ENCODE data around the gene CFAP73. TPM values are rescaled to one million over a fixed set of nuclear protein-coding genes. Genes with fewer than 3 reads are reported as not detected.

The CFAP73 gene
- total and polyA plus RNA-seq, 10 of the 15 experiments (the other 5 are each of a cell fraction or from before 2014, with no cell fraction given): 0.18 TPM; not detected in 9

- no peak for TF ChIP-seq USF1 (IDR thresholded peaks at IDR 0.05; ENCODE audit: borderline replicate concordance, extremely low read length, insufficient read depth, low read depth, low read length)
These were observed 2.5 kb upstream of the CFAP73 start (continued) for GRCh38 chr12:113146999-113147398.

- POLR2A ChIA-PET: interaction anchor here (0.5 kb wide), 1 partner anchor 78 kb away, joined by 3 read pairs; no protein-coding TSS in a partner anchor
- FAIRE-seq: no peak
- TF ChIP-seq TCF12 (IDR thresholded peaks at IDR 0.05; ENCODE audit: low read depth, low read length) (no peak), ZNF274 (IDR thresholded peaks at IDR 0.05; ENCODE audit: insufficient read depth, insufficient read length) (no peak), BHLHE40 (IDR thresholded peaks at IDR 0.05; ENCODE audit: borderline replicate concordance in 1 of 2, low read depth in 2 of 2, low read length in 1 of 2) (no peak), TARDBP (IDR thresholded peaks at IDR 0.05; ENCODE audit: borderline replicate concordance) (no peak), POLR2A (IDR thresholded peaks at IDR 0.05; ENCODE audit: low read depth, low read length) (no peak)
- TF ChIP-seq, protein P1, sequence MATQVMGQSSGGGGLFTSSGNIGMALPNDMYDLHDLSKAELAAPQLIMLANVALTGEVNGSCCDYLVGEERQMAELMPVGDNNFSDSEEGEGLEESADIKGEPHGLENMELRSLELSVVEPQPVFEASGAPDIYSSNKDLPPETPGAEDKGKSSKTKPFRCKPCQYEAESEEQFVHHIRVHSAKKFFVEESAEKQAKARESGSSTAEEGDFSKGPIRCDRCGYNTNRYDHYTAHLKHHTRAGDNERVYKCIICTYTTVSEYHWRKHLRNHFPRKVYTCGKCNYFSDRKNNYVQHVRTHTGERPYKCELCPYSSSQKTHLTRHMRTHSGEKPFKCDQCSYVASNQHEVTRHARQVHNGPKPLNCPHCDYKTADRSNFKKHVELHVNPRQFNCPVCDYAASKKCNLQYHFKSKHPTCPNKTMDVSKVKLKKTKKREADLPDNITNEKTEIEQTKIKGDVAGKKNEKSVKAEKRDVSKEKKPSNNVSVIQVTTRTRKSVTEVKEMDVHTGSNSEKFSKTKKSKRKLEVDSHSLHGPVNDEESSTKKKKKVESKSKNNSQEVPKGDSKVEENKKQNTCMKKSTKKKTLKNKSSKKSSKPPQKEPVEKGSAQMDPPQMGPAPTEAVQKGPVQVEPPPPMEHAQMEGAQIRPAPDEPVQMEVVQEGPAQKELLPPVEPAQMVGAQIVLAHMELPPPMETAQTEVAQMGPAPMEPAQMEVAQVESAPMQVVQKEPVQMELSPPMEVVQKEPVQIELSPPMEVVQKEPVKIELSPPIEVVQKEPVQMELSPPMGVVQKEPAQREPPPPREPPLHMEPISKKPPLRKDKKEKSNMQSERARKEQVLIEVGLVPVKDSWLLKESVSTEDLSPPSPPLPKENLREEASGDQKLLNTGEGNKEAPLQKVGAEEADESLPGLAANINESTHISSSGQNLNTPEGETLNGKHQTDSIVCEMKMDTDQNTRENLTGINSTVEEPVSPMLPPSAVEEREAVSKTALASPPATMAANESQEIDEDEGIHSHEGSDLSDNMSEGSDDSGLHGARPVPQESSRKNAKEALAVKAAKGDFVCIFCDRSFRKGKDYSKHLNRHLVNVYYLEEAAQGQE (IDR thresholded peaks at IDR 0.05; ENCODE audit: low read depth, low read length): no peak
- TF ChIP-seq, protein P2, sequence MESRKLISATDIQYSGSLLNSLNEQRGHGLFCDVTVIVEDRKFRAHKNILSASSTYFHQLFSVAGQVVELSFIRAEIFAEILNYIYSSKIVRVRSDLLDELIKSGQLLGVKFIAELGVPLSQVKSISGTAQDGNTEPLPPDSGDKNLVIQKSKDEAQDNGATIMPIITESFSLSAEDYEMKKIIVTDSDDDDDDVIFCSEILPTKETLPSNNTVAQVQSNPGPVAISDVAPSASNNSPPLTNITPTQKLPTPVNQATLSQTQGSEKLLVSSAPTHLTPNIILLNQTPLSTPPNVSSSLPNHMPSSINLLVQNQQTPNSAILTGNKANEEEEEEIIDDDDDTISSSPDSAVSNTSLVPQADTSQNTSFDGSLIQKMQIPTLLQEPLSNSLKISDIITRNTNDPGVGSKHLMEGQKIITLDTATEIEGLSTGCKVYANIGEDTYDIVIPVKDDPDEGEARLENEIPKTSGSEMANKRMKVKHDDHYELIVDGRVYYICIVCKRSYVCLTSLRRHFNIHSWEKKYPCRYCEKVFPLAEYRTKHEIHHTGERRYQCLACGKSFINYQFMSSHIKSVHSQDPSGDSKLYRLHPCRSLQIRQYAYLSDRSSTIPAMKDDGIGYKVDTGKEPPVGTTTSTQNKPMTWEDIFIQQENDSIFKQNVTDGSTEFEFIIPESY (IDR thresholded peaks at IDR 0.05): no peak
- TF ChIP-seq, protein P3, sequence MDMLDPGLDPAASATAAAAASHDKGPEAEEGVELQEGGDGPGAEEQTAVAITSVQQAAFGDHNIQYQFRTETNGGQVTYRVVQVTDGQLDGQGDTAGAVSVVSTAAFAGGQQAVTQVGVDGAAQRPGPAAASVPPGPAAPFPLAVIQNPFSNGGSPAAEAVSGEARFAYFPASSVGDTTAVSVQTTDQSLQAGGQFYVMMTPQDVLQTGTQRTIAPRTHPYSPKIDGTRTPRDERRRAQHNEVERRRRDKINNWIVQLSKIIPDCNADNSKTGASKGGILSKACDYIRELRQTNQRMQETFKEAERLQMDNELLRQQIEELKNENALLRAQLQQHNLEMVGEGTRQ (IDR thresholded peaks at IDR 0.05; ENCODE audit: borderline replicate concordance, low read depth, low read length): no peak
- TF ChIP-seq, protein P4, sequence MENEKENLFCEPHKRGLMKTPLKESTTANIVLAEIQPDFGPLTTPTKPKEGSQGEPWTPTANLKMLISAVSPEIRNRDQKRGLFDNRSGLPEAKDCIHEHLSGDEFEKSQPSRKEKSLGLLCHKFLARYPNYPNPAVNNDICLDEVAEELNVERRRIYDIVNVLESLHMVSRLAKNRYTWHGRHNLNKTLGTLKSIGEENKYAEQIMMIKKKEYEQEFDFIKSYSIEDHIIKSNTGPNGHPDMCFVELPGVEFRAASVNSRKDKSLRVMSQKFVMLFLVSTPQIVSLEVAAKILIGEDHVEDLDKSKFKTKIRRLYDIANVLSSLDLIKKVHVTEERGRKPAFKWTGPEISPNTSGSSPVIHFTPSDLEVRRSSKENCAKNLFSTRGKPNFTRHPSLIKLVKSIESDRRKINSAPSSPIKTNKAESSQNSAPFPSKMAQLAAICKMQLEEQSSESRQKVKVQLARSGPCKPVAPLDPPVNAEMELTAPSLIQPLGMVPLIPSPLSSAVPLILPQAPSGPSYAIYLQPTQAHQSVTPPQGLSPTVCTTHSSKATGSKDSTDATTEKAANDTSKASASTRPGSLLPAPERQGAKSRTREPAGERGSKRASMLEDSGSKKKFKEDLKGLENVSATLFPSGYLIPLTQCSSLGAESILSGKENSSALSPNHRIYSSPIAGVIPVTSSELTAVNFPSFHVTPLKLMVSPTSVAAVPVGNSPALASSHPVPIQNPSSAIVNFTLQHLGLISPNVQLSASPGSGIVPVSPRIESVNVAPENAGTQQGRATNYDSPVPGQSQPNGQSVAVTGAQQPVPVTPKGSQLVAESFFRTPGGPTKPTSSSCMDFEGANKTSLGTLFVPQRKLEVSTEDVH (IDR thresholded peaks at IDR 0.05; ENCODE audit: low read depth, partially characterized antibody): no peak
These were observed 2.1 kb downstream of the CFAP73 start for GRCh38 chr12:113151655-113152054.

More at GRCh38 chr12:113151655-113152054, 2.1 kb downstream of the CFAP73 start:
- ATAC-seq (no peak), DNase-seq (ENCODE audit: low read depth, low spot score) (no peak)
- ChIA-PET RAD21 (ENCODE audit: unreplicated experiment) (interaction anchor here (0.7 to 3.2 kb wide), 2 partner anchors 22 to 104 kb away, joined by 3 to 29 read pairs; no protein-coding TSS in a partner anchor), SMC1A (ENCODE audit: uncharacterized antibody, unreplicated experiment) (interaction anchor here (1.1 to 6.1 kb wide), 2 partner anchors 14 to 21 kb away, joined by 3 to 37 read pairs; no protein-coding TSS in a partner anchor), CTCF (interaction anchor here (0.5 to 5.2 kb wide), 5 partner anchors 14 to 158 kb away, joined by 4 to 33 read pairs (median 12); no protein-coding TSS in a partner anchor)
- Histone ChIP-seq H3K4me1 (ENCODE audit: control insufficient read depth, insufficient read depth, low read length) (peaks cover 15% of the 10 kb centered on the region), H3K4me2 (ENCODE audit: control insufficient read depth, insufficient read depth) (no peak overlapping the region), H3K79me2 (ENCODE audit: control insufficient read depth, insufficient read depth, low read length) (no peaks in the 10 kb centered on the region), H4K20me1 (ENCODE audit: control insufficient read depth, insufficient read depth) (no peaks in the 10 kb centered on the region), H3K4me3 (no peak overlapping the region), H3K9ac (ENCODE audit: control insufficient read depth, insufficient read depth, low read length) (no peak overlapping the region), H3K9me3 (replicated peaks; ENCODE audit: control insufficient read depth, insufficient read depth, low read length) (no peaks in the 10 kb centered on the region), H3K27ac (ENCODE audit: control insufficient read depth, insufficient read depth) (no peak overlapping the region), H3K27me3 (replicated peaks in 1 of 2; ENCODE audit: control insufficient read depth in 2 of 2, insufficient read depth in 2 of 2, low read length in 1 of 2) (peaks cover 7 to 8% of the 10 kb centered on the region in 2 experiments; a peak in 2 of 4 replicates), H2AFZ (ENCODE audit: control insufficient read depth, low read depth, low read length) (no peak overlapping the region), H3K36me3 (ENCODE audit: control insufficient read depth in 2 of 2, insufficient read depth in 2 of 2, low read length in 1 of 2) (no peaks in the 10 kb centered on the region)
- intact Hi-C loops (cut with micrococcal nuclease; ENCODE audit: unreplicated experiment): loop anchor here (2.0 to 5.0 kb wide), 2 partner anchors 44 to 159 kb away; no protein-coding TSS in a partner anchor
- in situ Hi-C loops (cut with MboI): loop anchor here (5.0 kb wide), 1 partner anchor 104 kb away; no protein-coding TSS in a partner anchor
- BruUV-seq (replicated peaks): no TSS peak
- WGBS (ENCODE audit: insufficient coverage, insufficient replicate concordance, low lambda C conversion rate, missing lambda C conversion rate): 52% methylated on average over 3 of the region's 3 CpGs
